NCI-H2171 (cell line): ENCODE data around the gene HDAC7.

Source experiments
- DNase-seq: peaks from one replicate; lab custom pipeline; 2025; lab: John Stamatoyannopoulos, UW

Gene HDAC7

DNA sequence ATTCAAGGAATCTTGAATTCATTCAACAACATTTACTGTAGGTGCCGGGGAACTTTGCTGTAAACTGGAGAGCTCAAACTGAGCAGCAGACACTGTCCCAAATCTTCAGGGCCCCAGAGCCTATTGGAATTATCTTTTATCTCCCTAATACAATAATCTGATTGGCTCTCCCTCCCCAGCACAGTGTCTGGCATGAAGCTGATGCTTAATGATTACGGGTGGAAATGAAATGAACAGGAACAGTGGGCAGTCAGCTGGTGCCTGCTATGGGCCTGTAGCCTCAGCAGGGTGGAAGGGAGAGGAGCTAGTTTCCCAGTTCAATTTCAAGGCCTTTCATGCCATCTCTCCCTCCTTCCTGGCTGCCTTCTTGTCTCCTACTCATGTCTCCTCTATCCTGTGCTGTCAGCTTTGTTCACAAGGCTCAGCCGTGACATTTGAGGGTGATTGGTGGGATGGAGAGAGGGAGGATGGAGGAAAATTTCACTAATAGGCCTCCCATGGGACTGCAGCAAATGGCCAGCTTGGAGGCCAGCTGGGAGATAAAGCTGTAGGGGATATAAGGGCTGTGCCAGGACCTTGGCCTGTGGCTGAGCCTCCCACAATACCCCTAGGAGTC lies 56.7 kb downstream of the HDAC7 start:
- DNase-seq: no peak

- peak; percentile 42 for DNase-seq
These were observed 60.6 kb downstream of the HDAC7 start, which contains the start of gene RAPGEF3 for GRCh38 chr12:47758834-47759690. RAPGEF3 (minus strand) TSS chr12:47758880; CDS start chr12:47758556, 324 bp downstream.

DNA sequence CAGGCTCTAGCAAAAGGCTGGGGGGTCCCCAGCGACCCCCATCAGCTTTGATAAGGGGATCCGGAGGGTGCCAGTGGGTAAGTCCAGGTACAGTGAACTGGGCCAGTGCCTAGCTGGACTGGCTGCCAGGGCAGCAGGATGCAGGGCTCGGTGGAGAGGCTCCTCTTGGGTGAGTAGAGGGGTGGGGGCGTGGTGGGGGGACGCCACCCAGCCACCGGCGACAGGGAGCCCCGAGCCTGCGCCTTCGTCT lies 61.2 kb downstream of the HDAC7 start:
- DNase-seq: no peak

GRCh38 chr12:47757840-47758583 lies 61.7 kb downstream of the HDAC7 start:
- no peak for DNase-seq

DNA sequence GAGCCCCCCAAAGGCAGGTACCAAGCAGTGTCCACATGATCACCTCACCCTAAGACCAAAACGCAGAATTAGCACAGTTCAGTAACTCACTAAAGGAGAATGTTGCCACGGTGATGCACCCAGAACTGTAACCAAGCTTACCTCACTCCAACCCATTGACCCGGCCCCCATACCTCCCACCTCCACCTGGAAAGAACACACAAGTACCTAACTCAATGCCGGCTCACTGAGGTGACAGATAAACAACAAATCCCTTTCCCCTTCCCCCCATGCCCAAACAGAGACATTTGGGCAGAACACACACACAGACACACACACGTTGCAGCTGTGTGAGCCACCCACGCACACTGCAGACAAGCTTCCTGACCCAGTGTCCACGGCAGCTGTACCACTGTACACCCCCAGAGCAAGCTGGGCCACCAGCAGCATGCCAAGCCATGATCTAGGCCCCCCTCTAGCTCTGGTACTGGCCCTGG lies 62.3 kb downstream of the HDAC7 start:
- no peak for DNase-seq

GRCh38 chr12:47755655-47756562 lies 63.8 kb downstream of the HDAC7 start:
- no peak for DNase-seq

- no peak for DNase-seq
These were observed 64.8 kb downstream of the HDAC7 start for GRCh38 chr12:47754881-47755280.

GRCh38 chr12:47754126-47754525 lies 65.6 kb downstream of the HDAC7 start:
- DNase-seq: no peak

DNA sequence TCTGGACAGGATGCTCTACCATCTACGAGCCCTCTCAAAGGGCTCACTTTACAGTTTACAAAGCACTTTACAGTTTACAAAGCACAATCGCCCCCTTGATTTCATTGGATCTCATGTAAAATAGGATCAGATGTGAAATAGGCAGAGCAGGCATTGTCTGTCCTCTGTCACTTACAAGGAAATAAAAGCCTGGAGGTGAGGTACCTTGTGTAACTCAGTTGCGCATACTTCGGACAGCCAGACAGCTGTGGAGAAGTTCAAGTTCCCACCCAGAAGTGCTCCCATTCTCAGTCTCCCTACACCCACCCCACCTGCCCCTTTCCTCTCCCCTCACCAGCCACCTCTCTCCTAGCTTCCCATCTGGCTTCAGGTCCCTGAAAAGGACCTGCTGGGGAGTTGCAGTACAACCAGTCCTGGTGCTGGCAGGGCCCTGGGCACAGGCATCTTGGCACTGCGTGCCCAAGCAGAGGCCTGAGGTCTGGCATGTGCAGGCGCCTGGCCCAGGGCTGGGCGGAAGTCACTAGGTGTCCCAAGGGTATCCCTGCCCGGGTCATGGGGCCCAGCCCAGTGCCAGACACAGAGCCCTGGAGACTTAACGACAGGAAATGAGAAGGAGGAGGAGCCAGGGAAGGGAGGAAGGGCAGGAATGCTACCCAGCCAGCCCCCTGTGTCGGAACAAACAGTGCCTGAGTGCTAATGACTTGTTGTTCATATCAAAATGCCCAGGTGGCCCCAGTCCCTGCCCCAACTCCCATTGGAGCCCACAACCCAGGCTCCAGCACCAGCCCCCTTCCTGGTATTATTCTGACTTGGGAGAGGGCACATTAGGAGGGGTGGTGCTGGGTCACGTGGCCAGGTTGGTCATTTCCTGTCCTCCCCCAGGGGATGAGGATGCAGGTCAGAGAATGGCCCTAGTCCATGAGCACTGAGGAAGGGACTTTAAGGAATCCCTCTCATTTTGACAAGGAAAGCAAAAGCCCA lies 66.4 kb downstream of the HDAC7 start:
- no peak for DNase-seq

DNA sequence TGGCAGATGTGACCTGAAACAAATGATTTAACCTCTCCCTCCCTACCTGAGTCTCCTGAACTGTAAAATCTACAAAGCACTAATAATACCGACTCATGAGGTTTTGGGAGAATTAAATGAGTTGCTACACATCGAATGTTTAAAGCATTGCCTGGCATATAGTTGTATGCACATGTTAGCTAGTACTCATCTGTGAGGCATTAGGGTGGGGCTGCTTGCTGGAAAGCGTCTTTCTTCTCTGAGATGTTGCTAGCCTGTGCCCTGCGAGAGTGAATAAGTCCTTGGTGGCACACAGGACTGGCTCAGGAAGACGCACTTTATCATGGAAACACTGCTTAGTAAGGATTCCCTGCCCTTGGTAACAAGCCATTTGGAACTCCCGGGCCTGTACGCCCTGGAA lies 67.2 kb downstream of the HDAC7 start:
- DNase-seq: no peak

- no peak for DNase-seq
These were observed 67.6 kb downstream of the HDAC7 start for GRCh38 chr12:47752121-47752520.

DNA sequence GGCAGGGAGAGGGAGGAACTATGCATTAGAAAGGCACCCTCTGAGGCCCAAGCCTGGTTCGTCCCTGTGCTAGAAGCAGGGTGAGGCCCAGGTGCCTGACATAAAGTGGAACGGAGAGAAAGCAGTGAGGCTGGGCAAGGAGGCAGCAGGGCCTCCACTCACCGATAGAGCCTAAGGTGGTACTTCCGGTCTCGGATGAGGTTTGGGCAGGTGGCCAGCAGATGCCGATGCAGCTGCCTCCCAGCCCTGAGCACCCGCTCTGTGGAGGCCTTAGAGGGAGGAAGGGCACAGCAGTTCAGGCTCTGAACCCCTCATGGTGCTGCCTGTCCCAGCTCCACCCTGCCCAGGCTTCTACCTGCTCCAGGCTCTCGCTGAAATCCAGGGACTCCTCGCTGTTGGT lies 68.1 kb downstream of the HDAC7 start:
- no peak for DNase-seq

DNA sequence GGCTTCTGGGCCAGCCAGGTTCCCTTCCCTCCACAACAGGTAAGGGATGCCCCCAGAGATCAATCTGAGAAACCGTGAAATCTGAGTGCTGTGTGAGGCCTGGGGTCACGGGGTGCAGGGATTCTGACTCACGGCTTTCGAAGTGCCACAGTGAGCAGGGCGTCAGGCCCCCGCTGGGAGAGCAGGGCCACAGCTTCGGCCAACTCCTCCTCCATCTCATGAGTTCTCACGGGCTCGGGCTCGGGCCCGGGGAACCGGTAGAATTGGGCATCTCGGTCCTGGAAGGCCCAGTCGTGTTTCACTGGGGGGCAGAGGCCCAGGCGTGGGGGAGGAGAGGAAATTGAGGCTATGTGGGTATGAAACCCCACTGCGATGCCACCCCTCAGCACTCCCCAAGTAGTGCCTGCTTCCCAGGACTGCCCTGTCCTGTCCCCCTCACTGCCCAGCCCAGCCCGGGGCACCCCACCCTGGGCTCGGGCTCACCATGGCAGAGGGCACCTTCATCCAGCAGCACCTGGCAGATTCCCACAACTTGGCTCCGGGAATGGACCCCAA lies 68.7 kb downstream of the HDAC7 start:
- DNase-seq: no peak

DNA sequence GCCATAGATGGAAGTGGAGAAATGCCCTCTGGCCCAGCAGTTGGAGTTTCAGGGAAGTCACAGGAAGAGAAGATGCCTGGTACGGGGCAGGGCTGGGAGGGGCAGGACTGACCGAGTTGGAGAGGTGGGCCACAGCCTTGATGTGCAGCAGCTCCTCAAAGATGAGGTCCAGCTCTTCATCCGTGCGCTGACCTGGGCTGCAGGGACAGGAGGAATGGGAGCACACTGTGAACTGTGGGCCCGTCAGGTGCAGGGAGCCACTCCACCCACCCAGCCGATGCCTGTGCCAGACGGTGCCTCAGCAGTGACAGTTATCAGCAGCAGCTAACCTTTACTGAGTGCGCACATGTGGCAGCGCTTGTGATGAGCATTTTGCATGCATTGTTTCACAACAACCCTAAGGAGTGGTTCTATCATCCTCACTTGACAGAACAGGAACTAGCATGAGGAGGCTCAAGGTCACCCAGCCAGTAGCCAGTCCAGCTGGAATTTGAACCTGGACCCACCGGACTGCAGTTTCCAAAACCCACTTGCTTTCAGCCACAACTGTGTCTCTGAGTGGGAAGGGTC lies 69.4 kb downstream of the HDAC7 start:
- DNase-seq: no peak

DNA sequence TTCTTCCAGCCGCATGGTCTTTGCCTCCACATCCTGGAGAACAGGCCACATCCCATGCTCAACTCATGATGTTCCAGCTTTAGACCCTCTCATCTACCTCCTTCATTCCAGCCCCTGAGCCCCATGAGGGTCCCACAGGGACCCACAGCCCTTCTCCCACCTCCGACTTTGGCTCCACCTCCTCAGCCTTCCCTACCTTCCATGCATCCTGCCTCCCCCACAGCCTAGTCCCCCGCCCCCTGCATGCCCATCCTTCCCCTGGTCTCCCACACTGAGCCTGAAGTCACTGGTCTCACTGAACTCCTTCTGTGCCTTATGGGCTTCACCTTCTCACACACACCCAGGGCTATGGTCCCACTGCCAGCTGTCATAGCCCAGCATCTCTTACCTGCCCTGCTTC lies 70.8 kb downstream of the HDAC7 start:
- no peak for DNase-seq

DNA sequence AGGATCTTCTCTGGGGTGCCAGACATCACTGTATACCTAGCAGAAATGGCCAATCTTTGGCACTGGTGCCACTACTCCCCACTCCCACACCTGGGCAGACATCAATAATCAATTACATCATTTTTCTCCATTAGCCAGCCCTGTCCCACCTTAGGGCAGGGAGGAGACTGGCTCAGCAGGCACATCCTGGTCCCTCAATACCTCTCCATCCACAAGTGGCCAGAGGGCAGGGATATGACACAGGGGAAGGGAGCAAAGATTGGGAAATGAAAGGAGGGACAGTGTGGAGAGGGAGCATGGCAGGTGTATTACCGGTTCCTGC lies 71.2 kb downstream of the HDAC7 start:
- no peak for DNase-seq

DNA sequence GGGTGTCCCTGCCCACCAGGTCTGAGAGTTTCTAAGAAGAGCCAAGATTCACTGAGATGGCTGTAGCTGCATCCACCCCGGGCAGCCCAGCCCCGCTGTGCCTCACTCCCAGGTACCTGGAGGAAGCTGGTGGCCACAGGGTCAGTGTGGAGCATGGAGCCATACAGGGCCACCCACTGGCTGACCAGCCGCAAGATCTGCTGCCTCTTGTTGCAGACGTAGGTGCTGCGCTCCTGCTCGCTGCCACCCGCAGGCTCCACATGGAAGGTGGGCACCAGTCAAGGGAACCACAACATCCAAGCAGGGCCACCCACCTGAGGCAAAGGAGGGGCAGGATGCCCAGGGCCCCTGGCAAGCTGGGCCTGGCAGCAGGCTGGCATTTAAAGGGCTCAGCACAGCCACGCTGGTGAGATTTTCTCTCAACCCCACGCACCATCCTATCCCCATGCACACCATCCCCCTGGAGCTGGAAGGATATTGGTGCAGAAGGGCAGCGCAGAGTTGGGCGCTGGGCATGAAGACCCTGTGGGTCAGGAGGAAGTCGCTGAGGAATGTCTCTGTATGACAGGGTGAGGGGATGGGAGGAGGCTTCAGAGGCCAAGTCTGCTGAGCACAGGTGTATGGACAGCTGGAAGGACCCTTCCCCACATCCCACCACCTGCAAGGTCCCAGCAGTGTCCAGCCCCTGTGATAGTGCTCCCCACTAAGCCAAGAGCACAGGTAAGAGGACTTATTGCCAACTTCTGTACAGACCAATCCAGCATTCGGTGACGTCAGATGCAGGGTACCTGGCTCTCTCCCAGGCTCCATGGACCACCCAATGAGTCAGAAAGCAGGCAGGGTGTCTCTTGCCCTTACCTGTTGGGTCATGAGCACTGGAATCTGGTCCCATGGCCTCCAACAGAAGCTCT lies 71.9 kb downstream of the HDAC7 start:
- no peak for DNase-seq

DNA sequence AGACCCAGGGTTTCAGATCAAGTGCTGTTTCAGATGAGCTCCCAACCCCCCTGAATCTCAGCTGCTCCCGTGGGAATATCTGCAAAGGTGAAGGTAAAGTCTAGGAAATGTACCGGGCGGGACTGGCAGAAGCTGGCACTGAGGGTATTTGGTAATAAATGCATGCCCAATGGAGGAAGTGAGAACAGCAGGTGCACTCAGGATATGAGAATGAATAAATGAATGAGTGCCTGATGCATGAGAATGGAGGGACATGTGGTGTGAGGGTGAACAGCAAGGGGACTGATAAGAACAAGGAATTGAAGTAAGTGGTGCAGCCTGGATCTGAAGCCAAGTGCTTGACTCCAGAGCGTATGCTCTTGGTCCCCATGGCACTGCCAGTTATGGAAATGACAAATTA lies 72.6 kb downstream of the HDAC7 start:
- DNase-seq: no peak

- no peak for DNase-seq
These were observed 73.2 kb downstream of the HDAC7 start for GRCh38 chr12:47746523-47746922.
